Measurements from ENCODE around the gene UPB1.

- TF ChIP-seq POLR2A (IDR thresholded peaks at IDR 0.05): no peak
- TF ChIP-seq, protein P1, sequence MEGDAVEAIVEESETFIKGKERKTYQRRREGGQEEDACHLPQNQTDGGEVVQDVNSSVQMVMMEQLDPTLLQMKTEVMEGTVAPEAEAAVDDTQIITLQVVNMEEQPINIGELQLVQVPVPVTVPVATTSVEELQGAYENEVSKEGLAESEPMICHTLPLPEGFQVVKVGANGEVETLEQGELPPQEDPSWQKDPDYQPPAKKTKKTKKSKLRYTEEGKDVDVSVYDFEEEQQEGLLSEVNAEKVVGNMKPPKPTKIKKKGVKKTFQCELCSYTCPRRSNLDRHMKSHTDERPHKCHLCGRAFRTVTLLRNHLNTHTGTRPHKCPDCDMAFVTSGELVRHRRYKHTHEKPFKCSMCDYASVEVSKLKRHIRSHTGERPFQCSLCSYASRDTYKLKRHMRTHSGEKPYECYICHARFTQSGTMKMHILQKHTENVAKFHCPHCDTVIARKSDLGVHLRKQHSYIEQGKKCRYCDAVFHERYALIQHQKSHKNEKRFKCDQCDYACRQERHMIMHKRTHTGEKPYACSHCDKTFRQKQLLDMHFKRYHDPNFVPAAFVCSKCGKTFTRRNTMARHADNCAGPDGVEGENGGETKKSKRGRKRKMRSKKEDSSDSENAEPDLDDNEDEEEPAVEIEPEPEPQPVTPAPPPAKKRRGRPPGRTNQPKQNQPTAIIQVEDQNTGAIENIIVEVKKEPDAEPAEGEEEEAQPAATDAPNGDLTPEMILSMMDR (IDR thresholded peaks at IDR 0.05): no peak
Measured at GRCh38 chr22:24543679-24544243, 48.6 kb downstream of the UPB1 start.

Measured in Peyer's patch (tissue), 4 donors.